ENCODE data around the gene CARS1. TPM values are rescaled to one million over a fixed set of nuclear protein-coding genes. Genes with fewer than 3 reads are reported as not detected.

Gene CARS1
- total RNA-seq, 1 donor from 2014 or later, result 26.0 TPM

DNA sequence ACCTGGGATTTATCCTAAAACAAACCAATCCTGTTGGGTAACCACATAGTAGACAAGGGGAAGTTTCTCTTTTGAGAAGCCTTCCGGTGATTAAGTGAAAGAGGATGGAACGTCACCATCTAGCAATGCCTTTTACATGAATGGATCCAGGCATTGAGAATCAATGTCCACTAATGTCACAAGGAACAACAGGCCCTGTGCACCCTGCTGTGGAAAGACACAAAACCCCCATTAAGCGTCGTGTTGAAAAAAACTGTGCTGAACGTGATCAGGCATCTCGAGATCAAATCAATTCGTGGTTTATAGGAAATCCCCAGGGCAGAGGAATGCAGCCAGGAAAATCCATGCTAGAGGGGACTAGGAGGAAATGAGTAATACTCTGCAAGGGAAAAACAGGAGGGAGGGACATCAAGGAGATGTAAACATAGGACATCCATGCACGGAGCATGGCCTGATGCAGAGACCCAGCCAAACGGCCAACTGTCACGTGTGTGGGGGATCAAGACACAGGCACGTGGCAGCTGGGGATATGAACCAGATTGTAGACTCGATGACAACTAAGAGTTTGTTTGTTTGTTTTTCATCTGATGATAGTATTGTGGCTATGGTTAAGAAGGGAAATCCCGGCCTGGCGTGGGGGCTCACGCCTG, 38.6 kb upstream of the CARS1 start:
- H3K36me3 ChIP-seq, result peaks cover 0 to 17% of the 10 kb centered on the region in 2 donors
- TF ChIP-seq POLR2A (IDR thresholded peaks at IDR 0.05) (no peak), POLR2AphosphoS5 (IDR thresholded peaks at IDR 0.05; ENCODE audit: insufficient read depth in 1 of 2, low read depth in 1 of 2) (peak; percentile 60 to 71)
- TF ChIP-seq, protein P1, sequence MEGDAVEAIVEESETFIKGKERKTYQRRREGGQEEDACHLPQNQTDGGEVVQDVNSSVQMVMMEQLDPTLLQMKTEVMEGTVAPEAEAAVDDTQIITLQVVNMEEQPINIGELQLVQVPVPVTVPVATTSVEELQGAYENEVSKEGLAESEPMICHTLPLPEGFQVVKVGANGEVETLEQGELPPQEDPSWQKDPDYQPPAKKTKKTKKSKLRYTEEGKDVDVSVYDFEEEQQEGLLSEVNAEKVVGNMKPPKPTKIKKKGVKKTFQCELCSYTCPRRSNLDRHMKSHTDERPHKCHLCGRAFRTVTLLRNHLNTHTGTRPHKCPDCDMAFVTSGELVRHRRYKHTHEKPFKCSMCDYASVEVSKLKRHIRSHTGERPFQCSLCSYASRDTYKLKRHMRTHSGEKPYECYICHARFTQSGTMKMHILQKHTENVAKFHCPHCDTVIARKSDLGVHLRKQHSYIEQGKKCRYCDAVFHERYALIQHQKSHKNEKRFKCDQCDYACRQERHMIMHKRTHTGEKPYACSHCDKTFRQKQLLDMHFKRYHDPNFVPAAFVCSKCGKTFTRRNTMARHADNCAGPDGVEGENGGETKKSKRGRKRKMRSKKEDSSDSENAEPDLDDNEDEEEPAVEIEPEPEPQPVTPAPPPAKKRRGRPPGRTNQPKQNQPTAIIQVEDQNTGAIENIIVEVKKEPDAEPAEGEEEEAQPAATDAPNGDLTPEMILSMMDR (IDR thresholded peaks at IDR 0.05), result no peak

DNA sequence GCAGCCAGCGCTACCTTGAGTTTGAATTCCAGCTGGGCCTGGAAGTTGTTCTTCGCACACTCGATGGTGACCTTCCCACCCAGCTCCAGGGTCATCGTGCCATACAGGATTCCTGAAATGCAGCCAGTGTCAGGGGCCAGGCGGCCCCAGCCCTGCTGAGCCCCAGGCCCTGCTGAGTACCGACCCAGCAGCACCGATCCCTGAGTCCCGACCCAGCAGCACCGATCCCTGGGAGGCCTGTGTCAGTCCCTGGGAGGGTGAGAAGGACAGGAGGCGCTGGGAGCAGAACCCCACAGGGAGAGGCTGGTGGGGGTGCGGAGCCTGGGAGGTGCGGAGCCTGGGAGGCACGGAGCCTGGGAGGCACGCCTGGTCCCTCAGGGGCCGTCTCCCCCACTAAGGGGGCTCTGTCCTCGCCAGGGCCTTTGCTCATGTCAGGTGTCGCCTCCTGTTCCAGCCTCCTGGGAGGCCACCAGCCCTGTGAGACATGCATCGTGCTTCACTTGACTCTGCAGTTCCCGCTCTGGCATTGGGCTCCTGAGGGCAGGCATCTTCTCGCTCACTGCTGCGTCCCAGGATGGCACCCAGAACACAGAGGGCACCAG, 37.1 kb upstream of the CARS1 start:
- TF ChIP-seq POLR2A (IDR thresholded peaks at IDR 0.05) (no peak), POLR2AphosphoS5 (IDR thresholded peaks at IDR 0.05; ENCODE audit: insufficient read depth in 1 of 2, low read depth in 1 of 2) (no peak)
- TF ChIP-seq, protein P1 (IDR thresholded peaks at IDR 0.05), result no peak
- intact Hi-C loops (cut with DNase I), result loop anchor here (5.0 kb wide), 1 partner anchor 57 kb away; no protein-coding TSS in a partner anchor
- no peaks in the 10 kb centered on the region for H3K9me3 ChIP-seq
- DNase-seq (ENCODE audit: extremely low spot score in 2 of 2), result no peak
- H3K27ac ChIP-seq, result peak overlapping the region; percentile 67
- no peak overlapping the region for H3K4me3 ChIP-seq
- peaks cover 0 to 30% of the 10 kb centered on the region in 2 donors for H3K36me3 ChIP-seq
- peaks cover 22% of the 10 kb centered on the region for H3K4me1 ChIP-seq
- H3K27me3 ChIP-seq, result no peaks in the 10 kb centered on the region

More for the DNA sequence above, 38.6 kb upstream of the CARS1 start:
- intact Hi-C loops (cut with DNase I), result no loop called here
- Histone ChIP-seq H3K9me3 (no peaks in the 10 kb centered on the region), H3K4me3 (no peak overlapping the region), H3K4me1 (peaks cover 22% of the 10 kb centered on the region), H3K27me3 (no peaks in the 10 kb centered on the region), H3K27ac (peak overlapping the region; percentile 67)
- DNase-seq (ENCODE audit: extremely low spot score in 2 of 2), result peak in 1 of 2 donors; percentile 89

DNA sequence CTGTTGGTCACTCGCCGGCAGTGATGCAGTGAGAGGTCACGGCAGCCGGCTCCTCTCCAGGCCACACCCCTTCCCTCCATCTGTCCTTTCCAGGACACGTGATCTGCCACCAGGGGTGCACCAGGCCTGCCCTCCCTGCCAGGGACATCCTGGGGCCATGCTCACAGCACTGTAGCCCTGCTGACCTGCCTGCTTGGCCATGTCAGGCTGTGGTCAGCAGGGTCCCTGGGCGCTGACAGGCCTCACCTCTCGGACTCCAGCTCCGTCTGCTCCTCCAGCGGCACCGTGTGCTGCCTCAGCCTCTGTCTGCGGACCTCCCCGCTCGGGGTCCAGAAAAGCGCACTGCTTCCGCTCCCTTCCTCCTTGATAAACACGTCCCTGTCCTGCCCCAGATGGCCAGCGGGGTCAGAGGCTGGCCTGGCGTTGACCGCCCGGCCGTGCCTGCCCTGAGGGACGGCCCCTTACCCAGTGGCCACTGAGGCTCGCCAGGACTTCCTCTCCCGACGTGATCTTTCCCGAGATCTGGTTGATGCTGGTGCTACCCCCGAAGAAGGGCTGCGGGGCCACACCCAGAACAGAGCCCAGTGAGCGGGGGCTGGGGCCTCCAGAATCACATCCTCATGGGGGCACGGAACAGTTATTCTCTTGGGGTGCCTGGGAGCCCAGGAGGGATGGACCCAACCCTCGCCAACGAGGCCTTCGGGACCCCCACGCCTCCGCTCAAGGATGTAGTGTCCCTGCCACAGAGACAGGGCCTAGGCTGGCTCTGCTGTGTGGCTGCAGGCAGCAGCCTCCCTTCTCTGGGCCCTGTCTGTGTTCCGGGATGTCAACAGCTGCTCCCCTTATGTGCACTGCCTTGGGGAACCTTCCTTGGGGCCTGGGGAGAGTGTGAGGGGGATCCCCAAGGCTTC, 36.3 kb upstream of the CARS1 start:
- Histone ChIP-seq H3K4me1 (peaks cover 22% of the 10 kb centered on the region), H3K9me3 (no peaks in the 10 kb centered on the region), H3K27me3 (no peaks in the 10 kb centered on the region), H3K4me3 (no peak overlapping the region), H3K36me3 (peaks cover 0 to 37% of the 10 kb centered on the region in 2 donors), H3K27ac (peak overlapping the region; percentile 67)
- TF ChIP-seq POLR2AphosphoS5 (IDR thresholded peaks at IDR 0.05; ENCODE audit: insufficient read depth in 1 of 2, low read depth in 1 of 2) (no peak), POLR2A (IDR thresholded peaks at IDR 0.05) (no peak)
- TF ChIP-seq, protein P1 (IDR thresholded peaks at IDR 0.05), result no peak
- intact Hi-C loops (cut with DNase I), result loop anchor here (5.0 kb wide), 1 partner anchor 56 kb away; no protein-coding TSS in a partner anchor
- DNase-seq (ENCODE audit: extremely low spot score in 2 of 2), result peak in 1 of 2 donors; percentile 85

DNA sequence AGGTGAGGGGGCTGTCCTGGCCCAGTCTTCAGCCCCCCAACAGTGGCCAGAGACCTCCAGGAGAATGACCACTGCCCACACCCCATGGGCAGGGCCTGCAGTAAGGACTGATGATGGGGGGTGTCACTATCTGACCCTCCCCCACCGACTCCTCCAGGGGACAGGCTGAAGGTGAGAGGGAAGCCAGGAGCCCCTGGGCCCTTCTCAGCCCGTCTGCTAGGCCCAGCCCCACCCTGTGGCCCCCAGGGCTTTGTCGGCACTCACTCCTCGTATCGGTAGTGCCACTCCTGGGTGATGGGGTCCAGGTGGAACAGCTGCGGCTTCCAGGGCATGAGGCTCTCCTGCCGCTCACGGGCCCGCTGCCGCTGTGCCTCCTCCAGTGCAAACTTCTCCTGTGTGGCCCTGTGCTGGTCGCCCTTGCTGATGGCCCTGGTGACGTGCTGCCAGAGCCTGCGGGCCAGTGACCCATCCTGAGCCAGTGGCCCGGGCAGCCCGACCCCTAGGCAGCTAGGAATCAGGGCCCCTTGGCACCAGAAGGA, 35.4 kb upstream of the CARS1 start:
- H3K9me3 ChIP-seq, result no peaks in the 10 kb centered on the region
- intact Hi-C loops (cut with DNase I), result loop anchor here (5.0 kb wide), 1 partner anchor 55 kb away; no protein-coding TSS in a partner anchor
- no peak overlapping the region for H3K4me3 ChIP-seq
- peaks cover 22% of the 10 kb centered on the region for H3K4me1 ChIP-seq
- peaks cover 0 to 43% of the 10 kb centered on the region in 2 donors for H3K36me3 ChIP-seq
- H3K27me3 ChIP-seq, result no peaks in the 10 kb centered on the region
- TF ChIP-seq POLR2A (IDR thresholded peaks at IDR 0.05) (no peak), POLR2AphosphoS5 (IDR thresholded peaks at IDR 0.05; ENCODE audit: insufficient read depth in 1 of 2, low read depth in 1 of 2) (no peak)
- TF ChIP-seq, protein P1 (IDR thresholded peaks at IDR 0.05), result no peak
- peak; percentile 77 to 96 for DNase-seq (ENCODE audit: extremely low spot score in 2 of 2)
- peak overlapping the region; percentile 42 for H3K27ac ChIP-seq

Data from vagina (tissue), 2 donors.